HCT116 (cell line): ENCODE measurements around the gene FALEC. TPM values are rescaled to one million over a fixed set of nuclear protein-coding genes. Genes with fewer than 3 reads are reported as not detected.

ENCODE experiments used
- ATAC-seq: fragments of 200-7000 bp; cut with Tn5 transposase; 2 replicates; pipeline ENCODE4 v1.9.1; 2020; ENCODE audit warnings: mild to moderate bottlenecking, moderate library complexity
- BruUV-seq: library from RNA; stranded (reverse); fragments of 400-500 nt; replicated peaks from 2 replicates; lab custom pipeline; 2021; lab: Mats Ljungman, UMichigan
- CTCF ChIA-PET: fragments of 300-600 bp; sonication (Branson Sonifier 250); formaldehyde crosslinking; loops from one replicate; lab custom pipeline; 2021; ENCODE audit warnings: antibody characterized with exemption; lab: Charles Lee
- POLR2A ChIA-PET: fragments of 300-600, 350-600 bp; sonication (Branson Sonifier 250); formaldehyde crosslinking; loops from one replicate; lab custom pipeline; 2021; ENCODE audit warnings: antibody characterized with exemption; lab: Charles Lee
- RAD21 ChIA-PET, 2 experiments: fragments of 300-600 bp; sonication (Branson Sonifier 250); formaldehyde crosslinking; loops; one replicate each; lab custom pipeline; 2023; ENCODE audit warnings: low total read pairs in 2 of 2; ENCODE audit not compliant: uncharacterized antibody in 2 of 2, unreplicated experiment in 2 of 2, low non-redundant PET in 1 of 2; lab: Charles Lee
- DNase-seq: peaks from one replicate; pipeline ENCODE4 v3.0.0-alpha.2; 2010; ENCODE audit warnings: low read depth, low spot score
- H2AFZ ChIP-seq: fragments of 200-600 bp; shearing (Covaris generic), sonication (generic); 2 replicates; pipeline ENCODE4 v1.6.1; 2017; ENCODE audit warnings: low read depth, mixed run types, mixed read lengths, antibody characterized with exemption, low read length; ENCODE audit not compliant: poor library complexity, severe bottlenecking
- H3K27ac ChIP-seq: 2 replicates; pipeline ENCODE4 v1.5.1; 2012; ENCODE audit warnings: low read depth, low read length
- H3K27me3 ChIP-seq: fragments of 200-600 bp; sonication (generic); 2 replicates; pipeline ENCODE4 v1.6.1; 2016; ENCODE audit warnings: mixed run types, low read length, mixed read lengths; ENCODE audit not compliant: insufficient read depth
- H3K36me3 ChIP-seq, 2 experiments: fragments of 200-500 bp in 1 of 2; fragments of 200-600 bp in 1 of 2; sonication (Bioruptor generic) in 1 of 2; sonication (generic) in 1 of 2; 2 replicates each; pipeline versions ENCODE4 v1.5.1 to v1.6.1; 2014 to 2016; ENCODE audit warnings: low read length in 2 of 2, inconsistent platforms in 1 of 2, mixed read lengths in 1 of 2, mixed run types in 1 of 2; ENCODE audit not compliant: insufficient read depth in 2 of 2, control insufficient read depth in 1 of 2
- H3K4me1 ChIP-seq, 2 experiments: fragments of 200-600 bp in 1 of 2; sonication (generic) in 1 of 2; 2 replicates each; pipeline versions ENCODE4 v1.5.1 to v1.6.1; 2012 to 2017; ENCODE audit warnings: low read length in 2 of 2, inconsistent platforms in 1 of 2, mild to moderate bottlenecking in 1 of 2, mixed read lengths in 1 of 2, mixed run types in 1 of 2, moderate library complexity in 1 of 2; ENCODE audit not compliant: insufficient read depth in 2 of 2, control insufficient read depth in 1 of 2
- H3K4me2 ChIP-seq: fragments of 200-600 bp; sonication (generic); 2 replicates; pipeline ENCODE4 v1.6.1; 2017; ENCODE audit warnings: mixed run types, low read length, mixed read lengths
- H3K4me3 ChIP-seq, 2 experiments: fragments of 200-600 bp in 1 of 2; sonication (generic) in 1 of 2; replicated peaks in 1 of 2; 2 replicates each; pipeline ENCODE4 v1.5.1; 2011 to 2016; ENCODE audit warnings: low read length in 2 of 2, control low read depth in 1 of 2, low read depth in 1 of 2, mild to moderate bottlenecking in 1 of 2, mixed read lengths in 1 of 2, mixed run types in 1 of 2
- H3K79me2 ChIP-seq: fragments of 200-600 bp; sonication (generic); 2 replicates; pipeline ENCODE4 v1.6.1; 2017; ENCODE audit warnings: mild to moderate bottlenecking, mixed run types, low read length, moderate library complexity, mixed read lengths; ENCODE audit not compliant: insufficient read depth
- H3K9ac ChIP-seq: fragments of 200-600 bp; sonication (generic); 2 replicates; pipeline ENCODE4 v1.6.1; 2016; ENCODE audit warnings: low read length, mixed read lengths
- H3K9me2 ChIP-seq: fragments of 200-600 bp; sonication (generic), shearing (Covaris generic); 2 replicates; pipeline ENCODE4 v1.6.1; 2017; ENCODE audit warnings: mixed run types, mild to moderate bottlenecking, moderate library complexity; ENCODE audit not compliant: insufficient read depth
- H3K9me3 ChIP-seq, 2 experiments: fragments of 200-500 bp in 1 of 2; fragments of 200-600 bp in 1 of 2; sonication (Bioruptor generic) in 1 of 2; sonication (generic) in 1 of 2; 2 replicates each; pipeline ENCODE4 v1.6.1; 2014 to 2017; ENCODE audit warnings: low read length in 2 of 2, mixed read lengths in 2 of 2, inconsistent platforms in 1 of 2, low read depth in 1 of 2, mild to moderate bottlenecking in 1 of 2, mixed run types in 1 of 2, moderate library complexity in 1 of 2; ENCODE audit not compliant: control insufficient read depth in 1 of 2, insufficient read depth in 1 of 2
- H4K20me1 ChIP-seq: fragments of 200-600 bp; sonication (generic), shearing (Covaris generic); 2 replicates; pipeline ENCODE4 v1.6.1; 2017; ENCODE audit warnings: mixed run types, mild to moderate bottlenecking, moderate library complexity; ENCODE audit not compliant: insufficient read depth
- ATF3 ChIP-seq: IDR thresholded peaks from 2 replicates; pipeline ENCODE4 v1.6.1; 2012
- CBX3 ChIP-seq: IDR thresholded peaks from 2 replicates; pipeline ENCODE4 v1.6.1; 2012; ENCODE audit warnings: low read depth
- CEBPB ChIP-seq: IDR thresholded peaks from 2 replicates; pipeline ENCODE4 v1.6.1; 2012; ENCODE audit warnings: low read depth
- EGR1 ChIP-seq: IDR thresholded peaks from 2 replicates; pipeline ENCODE4 v1.6.1; 2012; ENCODE audit warnings: low read depth
- FOSL1 ChIP-seq: IDR thresholded peaks from 2 replicates; pipeline ENCODE4 v1.6.1; 2012; ENCODE audit warnings: low read depth
- POLR2AphosphoS5 ChIP-seq: IDR thresholded peaks from 2 replicates; pipeline ENCODE4 v1.6.1; 2011; ENCODE audit warnings: mild to moderate bottlenecking, low read depth, low read length, moderate library complexity
- REST ChIP-seq: IDR thresholded peaks from 2 replicates; pipeline ENCODE4 v1.6.1; 2012; ENCODE audit warnings: low read depth
- YY1 ChIP-seq: IDR thresholded peaks from 2 replicates; pipeline ENCODE4 v1.6.1; 2011; ENCODE audit warnings: low read length, low read depth, moderate library complexity, mild to moderate bottlenecking; ENCODE audit not compliant: insufficient replicate concordance; ENCODE audit errors: extremely low read depth
- ZNF274 ChIP-seq: fragments of 200-500 bp; sonication (Bioruptor generic); IDR thresholded peaks from 2 replicates; pipeline ENCODE4 v1.6.1; 2014; ENCODE audit warnings: mild to moderate bottlenecking, low read depth, low read length, inconsistent platforms
- intact Hi-C: fragments of 100-400 bp; cut with micrococcal nuclease; formaldehyde crosslinking; loops from 2 replicates; pipeline ENCODE4 v1.10.0; 2022
- total RNA-seq: library from RNA; stranded (reverse); gene quantifications from one replicate; pipeline ENCODE4 v1.2.1, GENCODE V29; 2021; ENCODE audit not compliant: unreplicated experiment

FALEC gene
- total RNA-seq, 1 experiment from 2014 or later, result 0.59 TPM

GRCh38 chr1:150516616-150517015, 1.1 kb downstream of the FALEC start:
- peaks cover 10 to 23% of the 10 kb centered on the region in 2 experiments for H3K4me1 ChIP-seq
- no peak overlapping the region for H3K27ac ChIP-seq
- H3K4me2 ChIP-seq, result peak overlapping the region; percentile 87
- H3K9ac ChIP-seq, result peak overlapping the region; percentile 64
- intact Hi-C loops, result no loop called here
- POLR2A ChIA-PET, result interaction anchor here (1.1 to 1.8 kb wide), 2 partner anchors 13 kb away, joined by 4 read pairs; no protein-coding TSS in a partner anchor
- RAD21 ChIA-PET, result no interaction called here
- H3K4me3 ChIP-seq, result peak overlapping the region; percentile 63 to 67
- no peaks in the 10 kb centered on the region for H3K36me3 ChIP-seq
- DNase-seq (no peak), ATAC-seq (no peak)
- no peaks in the 10 kb centered on the region for H3K9me3 ChIP-seq
- no peak for TF ChIP-seq REST
- TF ChIP-seq FOSL1, result no peak
- no peak for TF ChIP-seq CBX3
- TF ChIP-seq CEBPB, result no peak
- no peak for TF ChIP-seq EGR1
- no peak for TF ChIP-seq ATF3
- no peak for TF ChIP-seq ZNF274
- no peak for TF ChIP-seq YY1
- no peak for TF ChIP-seq POLR2AphosphoS5
- no peaks in the 10 kb centered on the region for H3K9me2 ChIP-seq
- CTCF ChIA-PET, result interaction anchor here (0.6 to 2.3 kb wide), 5 partner anchors 16 to 479 kb away, joined by 3 to 19 read pairs (median 7); no protein-coding TSS in a partner anchor
- no peaks in the 10 kb centered on the region for H4K20me1 ChIP-seq
- H2AFZ ChIP-seq, result no peak overlapping the region
- BruUV-seq, result no TSS peak
- no peaks in the 10 kb centered on the region for H3K79me2 ChIP-seq
- H3K27me3 ChIP-seq, result no peaks in the 10 kb centered on the region
